ENCODE measurements around the gene ABLIM2. TPM values are rescaled to one million over a fixed set of nuclear protein-coding genes. Genes with fewer than 3 reads are reported as not detected.

The ABLIM2 gene
- total and polyA plus RNA-seq, 2 experiments from 2014 or later = 1.5 to 4.3 TPM

DNA sequence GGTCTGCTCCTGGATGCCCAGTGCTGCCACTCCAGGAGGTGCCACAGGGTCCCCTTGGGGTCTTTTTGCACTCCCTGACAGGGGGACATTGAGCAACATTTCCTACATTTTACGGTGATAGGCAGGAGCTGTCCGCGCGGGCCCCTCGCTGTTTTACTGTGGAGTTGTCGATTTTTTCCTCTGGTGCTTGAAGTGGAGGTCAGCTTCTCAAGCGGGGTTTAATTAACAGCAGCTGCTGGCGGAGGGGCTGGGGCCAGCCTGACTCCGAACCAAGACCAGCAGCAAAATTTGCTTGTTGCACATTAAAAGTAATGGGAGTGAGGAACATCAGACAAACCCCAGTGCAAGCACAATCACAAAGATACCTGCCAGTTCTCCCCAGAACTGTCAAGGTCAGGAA, 27.3 kb upstream of the ABLIM2 start:
- Histone ChIP-seq H3K4me1 (ENCODE audit: insufficient read depth) (no peaks in the 10 kb centered on the region), H3K9me2 (ENCODE audit: insufficient read depth) (no peaks in the 10 kb centered on the region), H3F3A (replicated peaks; ENCODE audit: low read depth) (peaks cover 2% of the 10 kb centered on the region; the same call in 1 of the 2 replicates), H4K20me1 (replicated peaks; ENCODE audit: insufficient read depth) (no peaks in the 10 kb centered on the region), H3K27me3 (ENCODE audit: insufficient read depth) (no peaks in the 10 kb centered on the region), H3K79me2 (replicated peaks; ENCODE audit: insufficient read depth) (no peaks in the 10 kb centered on the region), H2AFZ (no peak overlapping the region), H3K4me3 (no peak overlapping the region), H3K27ac (ENCODE audit: low read depth) (no peak overlapping the region), H3K36me3 (ENCODE audit: insufficient read depth) (no peaks in the 10 kb centered on the region), H3K4me2 (no peak overlapping the region)
- ATAC-seq = no peak
- no peak overlapping the region for H3K27ac Mint-ChIP-seq
- peaks cover 6% of the 10 kb centered on the region for H3K27me3 Mint-ChIP-seq (ENCODE audit: insufficient read depth, low read depth, poor library complexity)
- H3K4me1 Mint-ChIP-seq = no peaks in the 10 kb centered on the region; the same call in 2 of the 3 replicates
- H3K36me3 Mint-ChIP-seq (ENCODE audit: low read depth) = no peaks in the 10 kb centered on the region
- TF ChIP-seq ZNF331 (CRISPR knock-in tag; IDR thresholded peaks at IDR 0.05; ENCODE audit: low read depth) (no peak), JUNB (IDR thresholded peaks at IDR 0.05; ENCODE audit: unreplicated experiment) (no peak), POLR2AphosphoS5 (IDR thresholded peaks at IDR 0.05; ENCODE audit: low read depth) (no peak), CREB1 (CRISPR knock-in tag; IDR thresholded peaks at IDR 0.05; ENCODE audit: low read depth) (no peak), ZNF462 (CRISPR knock-in tag; IDR thresholded peaks at IDR 0.05) (no peak), STAT1 (IDR thresholded peaks at IDR 0.05; ENCODE audit: unreplicated experiment) (no peak), ZNF114 (CRISPR knock-in tag; IDR thresholded peaks at IDR 0.05) (no peak), EZH2 (IDR thresholded peaks at IDR 0.05; ENCODE audit: low read depth, unreplicated experiment) (no peak), EZH2phosphoT487 (IDR thresholded peaks at IDR 0.05; ENCODE audit: unreplicated experiment) (no peak), NANOG (IDR thresholded peaks at IDR 0.05; ENCODE audit: borderline replicate concordance) (no peak)
- TF ChIP-seq, protein P1, sequence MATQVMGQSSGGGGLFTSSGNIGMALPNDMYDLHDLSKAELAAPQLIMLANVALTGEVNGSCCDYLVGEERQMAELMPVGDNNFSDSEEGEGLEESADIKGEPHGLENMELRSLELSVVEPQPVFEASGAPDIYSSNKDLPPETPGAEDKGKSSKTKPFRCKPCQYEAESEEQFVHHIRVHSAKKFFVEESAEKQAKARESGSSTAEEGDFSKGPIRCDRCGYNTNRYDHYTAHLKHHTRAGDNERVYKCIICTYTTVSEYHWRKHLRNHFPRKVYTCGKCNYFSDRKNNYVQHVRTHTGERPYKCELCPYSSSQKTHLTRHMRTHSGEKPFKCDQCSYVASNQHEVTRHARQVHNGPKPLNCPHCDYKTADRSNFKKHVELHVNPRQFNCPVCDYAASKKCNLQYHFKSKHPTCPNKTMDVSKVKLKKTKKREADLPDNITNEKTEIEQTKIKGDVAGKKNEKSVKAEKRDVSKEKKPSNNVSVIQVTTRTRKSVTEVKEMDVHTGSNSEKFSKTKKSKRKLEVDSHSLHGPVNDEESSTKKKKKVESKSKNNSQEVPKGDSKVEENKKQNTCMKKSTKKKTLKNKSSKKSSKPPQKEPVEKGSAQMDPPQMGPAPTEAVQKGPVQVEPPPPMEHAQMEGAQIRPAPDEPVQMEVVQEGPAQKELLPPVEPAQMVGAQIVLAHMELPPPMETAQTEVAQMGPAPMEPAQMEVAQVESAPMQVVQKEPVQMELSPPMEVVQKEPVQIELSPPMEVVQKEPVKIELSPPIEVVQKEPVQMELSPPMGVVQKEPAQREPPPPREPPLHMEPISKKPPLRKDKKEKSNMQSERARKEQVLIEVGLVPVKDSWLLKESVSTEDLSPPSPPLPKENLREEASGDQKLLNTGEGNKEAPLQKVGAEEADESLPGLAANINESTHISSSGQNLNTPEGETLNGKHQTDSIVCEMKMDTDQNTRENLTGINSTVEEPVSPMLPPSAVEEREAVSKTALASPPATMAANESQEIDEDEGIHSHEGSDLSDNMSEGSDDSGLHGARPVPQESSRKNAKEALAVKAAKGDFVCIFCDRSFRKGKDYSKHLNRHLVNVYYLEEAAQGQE (IDR thresholded peaks at IDR 0.05; ENCODE audit: unreplicated experiment) = no peak
- TF ChIP-seq, protein P2, sequence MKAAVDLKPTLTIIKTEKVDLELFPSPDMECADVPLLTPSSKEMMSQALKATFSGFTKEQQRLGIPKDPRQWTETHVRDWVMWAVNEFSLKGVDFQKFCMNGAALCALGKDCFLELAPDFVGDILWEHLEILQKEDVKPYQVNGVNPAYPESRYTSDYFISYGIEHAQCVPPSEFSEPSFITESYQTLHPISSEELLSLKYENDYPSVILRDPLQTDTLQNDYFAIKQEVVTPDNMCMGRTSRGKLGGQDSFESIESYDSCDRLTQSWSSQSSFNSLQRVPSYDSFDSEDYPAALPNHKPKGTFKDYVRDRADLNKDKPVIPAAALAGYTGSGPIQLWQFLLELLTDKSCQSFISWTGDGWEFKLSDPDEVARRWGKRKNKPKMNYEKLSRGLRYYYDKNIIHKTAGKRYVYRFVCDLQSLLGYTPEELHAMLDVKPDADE (IDR thresholded peaks at IDR 0.05) = no peak
- TF ChIP-seq, protein P3, sequence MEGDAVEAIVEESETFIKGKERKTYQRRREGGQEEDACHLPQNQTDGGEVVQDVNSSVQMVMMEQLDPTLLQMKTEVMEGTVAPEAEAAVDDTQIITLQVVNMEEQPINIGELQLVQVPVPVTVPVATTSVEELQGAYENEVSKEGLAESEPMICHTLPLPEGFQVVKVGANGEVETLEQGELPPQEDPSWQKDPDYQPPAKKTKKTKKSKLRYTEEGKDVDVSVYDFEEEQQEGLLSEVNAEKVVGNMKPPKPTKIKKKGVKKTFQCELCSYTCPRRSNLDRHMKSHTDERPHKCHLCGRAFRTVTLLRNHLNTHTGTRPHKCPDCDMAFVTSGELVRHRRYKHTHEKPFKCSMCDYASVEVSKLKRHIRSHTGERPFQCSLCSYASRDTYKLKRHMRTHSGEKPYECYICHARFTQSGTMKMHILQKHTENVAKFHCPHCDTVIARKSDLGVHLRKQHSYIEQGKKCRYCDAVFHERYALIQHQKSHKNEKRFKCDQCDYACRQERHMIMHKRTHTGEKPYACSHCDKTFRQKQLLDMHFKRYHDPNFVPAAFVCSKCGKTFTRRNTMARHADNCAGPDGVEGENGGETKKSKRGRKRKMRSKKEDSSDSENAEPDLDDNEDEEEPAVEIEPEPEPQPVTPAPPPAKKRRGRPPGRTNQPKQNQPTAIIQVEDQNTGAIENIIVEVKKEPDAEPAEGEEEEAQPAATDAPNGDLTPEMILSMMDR (conservative IDR thresholded peaks at IDR 0.05; ENCODE audit: low read depth in 2 of 2) = no peak
- H3K9me3 Mint-ChIP-seq = no peaks in the 10 kb centered on the region
- no peak overlapping the region for H3K4me3 Mint-ChIP-seq
- DNase-seq (ENCODE audit: low spot score) = no peak
